CD4-positive, alpha-beta T cell (primary cell): Measurements from ENCODE around the gene BICDL2. TPM values are rescaled to one million over a fixed set of nuclear protein-coding genes. Genes with fewer than 3 reads are reported as not detected.

Experiments used
- ATAC-seq: fragments of 200-7000 bp; cut with Tn5 transposase; one replicate; pipeline ENCODE4 v1.10.0; 2022; ENCODE audit warnings: mild to moderate bottlenecking; ENCODE audit not compliant: poor library complexity
- CTCF ChIA-PET: fragments of 350-600 bp; sonication (Branson Sonifier 250); formaldehyde crosslinking; loops from one replicate; lab custom pipeline; 2021; ENCODE audit warnings: antibody characterized with exemption, inconsistent platforms; lab: Charles Lee
- POLR2A ChIA-PET: fragments of 350-600 bp; sonication (Branson Sonifier 250); formaldehyde crosslinking; loops from one replicate; lab custom pipeline; 2021; ENCODE audit warnings: antibody characterized with exemption, inconsistent platforms; lab: Charles Lee
- DNase-seq, 14 experiments: peaks; one replicate each; pipeline ENCODE4 v3.0.0-alpha.2; 2013 to 2020; ENCODE audit warnings: mixed read lengths in 2 of 14
- H3K27ac ChIP-seq, 2 donors: one replicate each; pipeline versions ENCODE4 v1.5.1 to v1.7.0; 2013; ENCODE audit warnings: low read length in 2 of 2, low read depth in 1 of 2, mild to moderate bottlenecking in 1 of 2
- H3K27me3 ChIP-seq, 2 experiments: 1 replicate in 1 of 2; 2 replicates in 1 of 2; pipeline versions ENCODE4 v1.6.1 to v1.7.0; 2013; ENCODE audit warnings: low read length in 2 of 2, control low read depth in 1 of 2, mild to moderate bottlenecking in 1 of 2, moderate library complexity in 1 of 2; ENCODE audit not compliant: insufficient read depth in 2 of 2, control insufficient read depth in 1 of 2
- H3K36me3 ChIP-seq: one replicate; pipeline ENCODE4 v1.6.1; 2013; ENCODE audit warnings: low read length, control low read depth; ENCODE audit not compliant: insufficient read depth
- H3K4me1 ChIP-seq: one replicate; pipeline ENCODE4 v1.6.1; 2013; ENCODE audit warnings: low read length, control low read depth; ENCODE audit not compliant: insufficient read depth
- H3K4me3 ChIP-seq: one replicate; pipeline ENCODE4 v1.5.1; 2013; ENCODE audit warnings: mild to moderate bottlenecking, low read length, moderate library complexity
- H3K9me3 ChIP-seq, 2 experiments: 1 replicate in 1 of 2; 2 replicates in 1 of 2; pipeline versions ENCODE4 v1.6.1 to v1.7.0; 2013; ENCODE audit warnings: low read length in 2 of 2, mild to moderate bottlenecking in 2 of 2, control low read depth in 1 of 2, moderate library complexity in 1 of 2; ENCODE audit not compliant: control insufficient read depth in 1 of 2, insufficient read depth in 1 of 2
- H3K27ac Mint-ChIP-seq: one replicate; pipeline ENCODE4 v1.8.0; 2020; ENCODE audit warnings: mixed read lengths
- H3K27me3 Mint-ChIP-seq: one replicate; pipeline ENCODE4 v1.8.0; 2021; ENCODE audit warnings: mixed read lengths
- H3K36me3 Mint-ChIP-seq: one replicate; pipeline ENCODE4 v1.8.0; 2021; ENCODE audit warnings: low read depth, mixed read lengths
- H3K4me1 Mint-ChIP-seq: one replicate; pipeline ENCODE4 v1.8.0; 2021; ENCODE audit warnings: low read depth, mixed read lengths
- H3K4me3 Mint-ChIP-seq: one replicate; pipeline ENCODE4 v1.8.0; 2020; ENCODE audit warnings: mild to moderate bottlenecking, mixed read lengths
- H3K9me3 Mint-ChIP-seq: one replicate; pipeline ENCODE4 v1.8.0; 2020; ENCODE audit warnings: mixed read lengths
- CTCF ChIP-seq: fragments of 200-600 bp; IDR thresholded peaks from one replicate; pipeline ENCODE4 v1.8.0; 2022; ENCODE audit warnings: antibody characterized with exemption, mild to moderate bottlenecking
- intact Hi-C, 2 experiments: fragments of 100-400 bp; cut with DNase I in 1 of 2; cut with micrococcal nuclease in 1 of 2; formaldehyde crosslinking; loops; one replicate each; pipeline versions ENCODE4 v1.15.1 to v1.9.0; 2023 to 2025; cut with DNase I, micrococcal nuclease
- polyA plus RNA-seq, 2 donors: library from polyadenylated mRNA; unstranded; fragments of 120-200 nt; gene quantifications; one replicate each; pipeline ENCODE4 v1.2.1, GENCODE V29; 2013
- total RNA-seq, 174 experiments: library from RNA in 2 of 174; stranded (reverse) in 2 of 174; gene quantifications; one replicate each; pipeline ENCODE4 v1.2.3 and lab custom pipeline; 2021 to 2026

The BICDL2 gene, protein sequence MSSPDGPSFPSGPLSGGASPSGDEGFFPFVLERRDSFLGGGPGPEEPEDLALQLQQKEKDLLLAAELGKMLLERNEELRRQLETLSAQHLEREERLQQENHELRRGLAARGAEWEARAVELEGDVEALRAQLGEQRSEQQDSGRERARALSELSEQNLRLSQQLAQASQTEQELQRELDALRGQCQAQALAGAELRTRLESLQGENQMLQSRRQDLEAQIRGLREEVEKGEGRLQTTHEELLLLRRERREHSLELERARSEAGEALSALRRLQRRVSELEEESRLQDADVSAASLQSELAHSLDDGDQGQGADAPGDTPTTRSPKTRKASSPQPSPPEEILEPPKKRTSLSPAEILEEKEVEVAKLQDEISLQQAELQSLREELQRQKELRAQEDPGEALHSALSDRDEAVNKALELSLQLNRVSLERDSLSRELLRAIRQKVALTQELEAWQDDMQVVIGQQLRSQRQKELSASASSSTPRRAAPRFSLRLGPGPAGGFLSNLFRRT
- total RNA-seq: not detected
- polyA plus RNA-seq (2013, experiment 1 of 2): not detected
- 0.03 TPM for polyA plus RNA-seq (2013, experiment 2 of 2)
- total RNA-seq (lab: John Stamatoyannopoulos, UW): 0 to 1.7 (median 0) reads per million in 172 experiments

DNA sequence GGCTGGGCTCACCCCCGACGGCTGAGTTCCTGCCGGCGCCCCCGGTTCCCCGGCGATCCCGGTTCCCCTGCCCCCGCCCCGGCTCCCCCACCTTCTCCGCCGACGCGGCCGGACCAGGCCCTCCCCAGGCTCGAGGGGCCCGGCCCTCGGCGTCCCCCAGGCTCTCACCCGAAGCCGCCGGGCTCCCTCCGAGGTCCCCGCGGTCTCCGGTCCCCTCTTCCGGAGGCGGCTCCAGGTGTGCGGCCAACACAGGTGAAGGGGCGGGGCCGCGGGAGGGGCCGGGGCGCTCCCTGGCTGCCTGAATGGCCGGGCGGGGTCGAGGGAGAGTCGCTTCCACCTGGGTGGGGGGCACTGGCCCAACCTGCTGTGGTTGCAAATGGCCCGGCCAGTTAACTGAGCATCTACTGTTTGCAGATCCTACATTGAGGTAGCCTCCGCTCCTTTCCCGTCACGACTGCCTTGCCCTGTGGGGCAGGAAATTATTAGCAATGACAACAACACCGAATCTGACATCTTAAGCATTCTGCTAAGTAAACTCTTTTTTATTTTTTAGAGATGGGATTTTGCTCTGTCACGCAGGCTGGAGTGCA lies at the start of gene BICDL2:
Gene BICDL2, minus strand, starts transcription at position 219 of the 590 bp plus-strand sequence. CDS start 1,448 bp downstream, outside the sequence.
- H3K27ac Mint-ChIP-seq: no peak within 1 kb of the TSS

DNA sequence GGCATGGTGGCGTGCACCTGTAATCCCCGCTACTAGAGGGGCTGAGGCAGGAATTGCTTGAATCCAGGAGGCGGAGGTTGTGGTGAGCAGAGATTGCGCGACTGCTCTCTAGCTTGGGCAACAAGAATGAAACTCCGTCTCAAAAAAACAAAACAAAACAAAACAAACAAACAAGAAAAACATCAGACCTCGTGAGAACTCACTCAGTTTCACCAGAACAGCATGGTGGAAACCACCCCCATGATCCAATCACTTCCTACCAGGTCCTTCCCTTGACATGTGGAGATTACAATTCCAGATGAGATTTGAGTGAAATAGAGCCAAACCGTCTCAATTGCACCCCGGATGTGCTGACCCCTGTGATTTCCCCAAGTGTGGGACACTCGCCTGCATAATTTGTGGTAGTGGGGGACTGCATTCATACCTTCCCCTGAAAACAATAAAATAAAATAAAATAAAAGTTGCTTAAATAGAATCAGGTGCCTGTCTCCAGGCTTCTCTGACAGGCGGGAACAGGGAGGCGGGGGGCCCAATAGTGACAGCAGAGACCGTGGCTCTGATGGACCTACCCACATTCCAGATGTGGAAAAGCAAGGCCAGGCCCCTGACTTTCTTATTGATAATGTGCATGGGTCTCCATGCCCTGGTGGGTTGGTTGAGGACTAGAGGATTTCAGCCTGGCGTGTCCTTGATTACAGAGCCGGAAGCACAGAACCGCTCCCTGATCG lies 49.3 kb upstream of the BICDL2 start:
- no peaks in the 10 kb centered on the region for H3K27me3 Mint-ChIP-seq
- Histone ChIP-seq H3K4me1 (peaks cover 63% of the 10 kb centered on the region), H3K27ac (no peak overlapping the region), H3K4me3 (peak overlapping the region; percentile 44), H3K27me3 (no peaks in the 10 kb centered on the region), H3K9me3 (peaks cover 0 to 2% of the 10 kb centered on the region in 2 experiments), H3K36me3 (no peaks in the 10 kb centered on the region)
- ChIA-PET CTCF (interaction anchor here (0.9 to 2.5 kb wide), 3 partner anchors 11 to 54 kb away, joined by 3 to 10 read pairs (median 3); no protein-coding TSS in a partner anchor), POLR2A (interaction anchor here (4.5 kb wide), 1 partner anchor 10 kb away, joined by 35 read pairs; no protein-coding TSS in a partner anchor)
- H3K36me3 Mint-ChIP-seq: peaks cover 3% of the 10 kb centered on the region
- intact Hi-C loops: no loop called here
- H3K27ac Mint-ChIP-seq: peak overlapping the region; percentile 30
- TF ChIP-seq CTCF: no peak
- ATAC-seq (no peak), DNase-seq (no peak)
- H3K4me1 Mint-ChIP-seq: peaks cover 60% of the 10 kb centered on the region
- peak overlapping the region; percentile 38 for H3K4me3 Mint-ChIP-seq
- no peaks in the 10 kb centered on the region for H3K9me3 Mint-ChIP-seq

More for the DNA sequence above, at the start of gene BICDL2:
- H3K36me3 Mint-ChIP-seq: no peaks in the 10 kb centered on the region
- peaks cover 83% of the 10 kb centered on the region for H3K27me3 Mint-ChIP-seq
- peaks cover 66 to 82% of the 10 kb centered on the region in 2 experiments for H3K27me3 ChIP-seq
- peak within 1 kb of the TSS; percentile 37 for H3K4me3 Mint-ChIP-seq
- H3K36me3 ChIP-seq: no peaks in the 10 kb centered on the region
- H3K27ac ChIP-seq: no peak within 1 kb of the TSS
- peaks cover 0 to 25% of the 10 kb centered on the region in 2 experiments for H3K9me3 ChIP-seq
- H3K4me1 Mint-ChIP-seq: peaks cover 13% of the 10 kb centered on the region
- no peak within 1 kb of the TSS for H3K4me3 ChIP-seq
- no peaks in the 10 kb centered on the region for H3K9me3 Mint-ChIP-seq
- TF ChIP-seq CTCF: no peak
- no peak for ATAC-seq
- CTCF ChIA-PET: interaction anchor here (0.7 kb wide), 1 partner anchor 536 kb away, joined by 3 read pairs; no protein-coding TSS in a partner anchor
- peaks cover 16% of the 10 kb centered on the region for H3K4me1 ChIP-seq
- no peak for DNase-seq
- intact Hi-C loops: no loop called here
- POLR2A ChIA-PET: interaction anchor here (0.6 kb wide), 1 partner anchor 22 kb away, joined by 4 read pairs; no protein-coding TSS in a partner anchor
